Lung (tissue), 12 donors: ENCODE results near the gene MPZL3. TPM values are rescaled to one million over a fixed set of nuclear protein-coding genes. Genes with fewer than 3 reads are reported as not detected.

ENCODE experiments used
- ATAC-seq: fragments of 200-7000 bp; cut with Tn5 transposase; one replicate; pipeline ENCODE4 v1.9.1; 2020; ENCODE audit warnings: moderate number of reproducible peaks; ENCODE audit not compliant: insufficient read depth, low FRiP score
- DNase-seq, 3 donors: peaks; one replicate each; pipeline ENCODE4 v3.0.0-alpha.2; 2013 to 2017
- H3K27ac ChIP-seq, 2 donors: one replicate each; pipeline ENCODE4 v1.5.1; 2013; ENCODE audit warnings: mild to moderate bottlenecking in 2 of 2, moderate library complexity in 2 of 2, control low read depth in 1 of 2, inconsistent platforms in 1 of 2, low read depth in 1 of 2, low read length in 1 of 2
- H3K27me3 ChIP-seq, 3 donors: one replicate each; pipeline ENCODE4 v1.5.1; 2013; ENCODE audit warnings: low read length in 2 of 3; ENCODE audit not compliant: control insufficient read depth in 3 of 3, insufficient read depth in 3 of 3
- H3K36me3 ChIP-seq, 4 donors: one replicate each; pipeline ENCODE4 v1.5.1; 2013; ENCODE audit warnings: low read length in 4 of 4, mild to moderate bottlenecking in 1 of 4, moderate library complexity in 1 of 4; ENCODE audit not compliant: control insufficient read depth in 4 of 4, insufficient read depth in 4 of 4
- H3K4me1 ChIP-seq, 5 donors: one replicate each; pipeline ENCODE4 v1.5.1; 2013; ENCODE audit warnings: low read length in 5 of 5, mild to moderate bottlenecking in 2 of 5, moderate library complexity in 1 of 5; ENCODE audit not compliant: control insufficient read depth in 5 of 5, insufficient read depth in 5 of 5
- H3K4me3 ChIP-seq: one replicate; pipeline ENCODE4 v1.5.1; 2013; ENCODE audit warnings: mild to moderate bottlenecking, control low read depth, moderate library complexity
- H3K9ac ChIP-seq, 2 donors: one replicate each; pipeline ENCODE4 v1.5.1; 2013; ENCODE audit warnings: low read length in 2 of 2, control low read depth in 1 of 2; ENCODE audit not compliant: insufficient read depth in 1 of 2
- H3K9me3 ChIP-seq, 4 donors: one replicate each; pipeline ENCODE4 v1.5.1; 2013; ENCODE audit warnings: low read length in 3 of 4, mild to moderate bottlenecking in 1 of 4, moderate library complexity in 1 of 4; ENCODE audit not compliant: control insufficient read depth in 4 of 4, insufficient read depth in 3 of 4
- CTCF ChIP-seq: IDR thresholded peaks from 2 replicates; pipeline ENCODE4 v1.5.1; 2012; ENCODE audit warnings: mild to moderate bottlenecking; ENCODE audit errors: control extremely low read depth, extremely low read depth
- WGBS, 2 donors: extraction: QIAGEN DNeasy Blood & Tissue Kit; methylation state at CpG; one replicate each; pipeline ENCODE4 v1.1.7; 2013; 5-methylcytosine and 5-hydroxymethylcytosine counted together
- polyA plus RNA-seq, 2 donors: library from polyadenylated mRNA; stranded (reverse); fragments of 200-250 nt; gene quantifications; one replicate each; pipeline ENCODE4 v1.2.1, GENCODE V29; 2013
- total RNA-seq, 2 donors: library from RNA; depleted of rRNA in 1 of 2; stranded (reverse); fragments of >200 nt in 1 of 2; gene quantifications; one replicate each; pipeline ENCODE4 v1.2.1, GENCODE V29; 2014 to 2021
- donor health status: control.
- donor health status: control.
- donor health status: Bipolar disorder and iron deficiency.
- donor health status: healthy.
- donor health status: DM: yes; HTN: yes; CAD: no.

The MPZL3 gene
- total and polyA plus RNA-seq, 4 donors = 7.7 to 22.6 (median 11.1) TPM

GRCh38 chr11:118223992-118224391 lies 28.2 kb downstream of the MPZL3 start:
- Histone ChIP-seq H3K4me3 (no peak overlapping the region), H3K9me3 (no peaks in the 10 kb centered on the region), H3K4me1 (no peaks in the 10 kb centered on the region), H3K9ac (no peak overlapping the region), H3K27ac (peak overlapping the region in 1 of 2 donors; percentile 82), H3K27me3 (peaks cover 0 to 15% (median 13%) of the 10 kb centered on the region in 3 donors), H3K36me3 (peaks cover 0 to 4% (median 0%) of the 10 kb centered on the region in 4 donors)
- 62 to 64% methylated on average over 6 of the region's 6 CpGs for WGBS, 2 donors
- no peak for DNase-seq
- no peak for ATAC-seq
- TF ChIP-seq CTCF = no peak

- no peaks in the 10 kb centered on the region for H3K4me1 ChIP-seq
- no peak for TF ChIP-seq CTCF
- H3K9me3 ChIP-seq = no peaks in the 10 kb centered on the region
- peaks cover 0 to 15% (median 13%) of the 10 kb centered on the region in 3 donors for H3K27me3 ChIP-seq
- peak overlapping the region in 1 of 2 donors; percentile 82 for H3K27ac ChIP-seq
- ATAC-seq = no peak
- H3K9ac ChIP-seq = no peak overlapping the region
- H3K36me3 ChIP-seq = peaks cover 0 to 4% (median 0%) of the 10 kb centered on the region in 4 donors
- DNase-seq = no peak
- WGBS, 2 donors = 59% methylated on average over 2 of the region's 2 CpGs
- no peak overlapping the region for H3K4me3 ChIP-seq
Measured at GRCh38 chr11:118223570-118223969, 28.6 kb downstream of the MPZL3 start.

GRCh38 chr11:118222437-118222836 lies 29.7 kb downstream of the MPZL3 start:
- peaks cover 0 to 14% (median 13%) of the 10 kb centered on the region in 3 donors for H3K27me3 ChIP-seq
- H3K4me1 ChIP-seq = no peaks in the 10 kb centered on the region
- TF ChIP-seq CTCF = no peak
- H3K9ac ChIP-seq = no peak overlapping the region
- no peaks in the 10 kb centered on the region for H3K9me3 ChIP-seq
- DNase-seq (no peak), ATAC-seq (no peak)
- no peak overlapping the region for H3K4me3 ChIP-seq
- WGBS, 2 donors = 83 to 89% methylated on average over 4 of the region's 4 CpGs
- peaks cover 0 to under 1% (median 0%) of the 10 kb centered on the region in 4 donors for H3K36me3 ChIP-seq
- no peak overlapping the region for H3K27ac ChIP-seq

GRCh38 chr11:118221419-118221818 lies 30.7 kb downstream of the MPZL3 start:
- ATAC-seq = no peak
- H3K27me3 ChIP-seq = peaks cover 0 to 15% (median 13%) of the 10 kb centered on the region in 3 donors
- no peak overlapping the region for H3K27ac ChIP-seq
- H3K4me1 ChIP-seq = peaks cover 0 to 3% (median 0%) of the 10 kb centered on the region in 5 donors
- no peak overlapping the region for H3K4me3 ChIP-seq
- no peak for DNase-seq
- TF ChIP-seq CTCF = no peak
- no peaks in the 10 kb centered on the region for H3K9me3 ChIP-seq
- H3K36me3 ChIP-seq = no peaks in the 10 kb centered on the region
- no peak overlapping the region for H3K9ac ChIP-seq
- WGBS, 2 donors = 71 to 91% methylated on average over 5 of the region's 5 CpGs
